ENCODE measurements around the gene HUNK. TPM values are rescaled to one million over a fixed set of nuclear protein-coding genes. Genes with fewer than 3 reads are reported as not detected.
A peak's percentile ranks its signal among the peaks of the same experiment; 100 is the strongest.

Gene HUNK
- total RNA-seq, 2 donors from 2014 or later = 0.20 to 2.0 TPM

DNA sequence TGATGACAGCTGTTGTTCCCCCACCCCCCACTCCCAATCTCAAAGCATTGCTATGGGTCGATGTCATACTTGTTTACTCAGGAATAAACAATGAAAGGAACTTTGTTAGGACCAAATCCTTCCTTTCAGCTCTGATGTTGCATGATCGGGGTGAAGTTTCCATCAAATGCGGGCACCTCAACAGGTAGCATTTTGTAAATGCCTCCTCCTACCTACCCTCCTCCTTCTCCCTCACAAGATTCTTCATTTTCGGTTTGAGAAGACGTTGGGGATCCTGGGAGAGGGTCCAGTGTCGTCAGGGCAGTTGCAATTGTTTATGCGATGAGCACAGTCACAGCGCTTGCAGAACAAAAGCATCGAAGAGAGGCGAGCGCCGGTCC lies 758 bp upstream of the HUNK start:
- TF ChIP-seq, protein P1, sequence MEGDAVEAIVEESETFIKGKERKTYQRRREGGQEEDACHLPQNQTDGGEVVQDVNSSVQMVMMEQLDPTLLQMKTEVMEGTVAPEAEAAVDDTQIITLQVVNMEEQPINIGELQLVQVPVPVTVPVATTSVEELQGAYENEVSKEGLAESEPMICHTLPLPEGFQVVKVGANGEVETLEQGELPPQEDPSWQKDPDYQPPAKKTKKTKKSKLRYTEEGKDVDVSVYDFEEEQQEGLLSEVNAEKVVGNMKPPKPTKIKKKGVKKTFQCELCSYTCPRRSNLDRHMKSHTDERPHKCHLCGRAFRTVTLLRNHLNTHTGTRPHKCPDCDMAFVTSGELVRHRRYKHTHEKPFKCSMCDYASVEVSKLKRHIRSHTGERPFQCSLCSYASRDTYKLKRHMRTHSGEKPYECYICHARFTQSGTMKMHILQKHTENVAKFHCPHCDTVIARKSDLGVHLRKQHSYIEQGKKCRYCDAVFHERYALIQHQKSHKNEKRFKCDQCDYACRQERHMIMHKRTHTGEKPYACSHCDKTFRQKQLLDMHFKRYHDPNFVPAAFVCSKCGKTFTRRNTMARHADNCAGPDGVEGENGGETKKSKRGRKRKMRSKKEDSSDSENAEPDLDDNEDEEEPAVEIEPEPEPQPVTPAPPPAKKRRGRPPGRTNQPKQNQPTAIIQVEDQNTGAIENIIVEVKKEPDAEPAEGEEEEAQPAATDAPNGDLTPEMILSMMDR (IDR thresholded peaks at IDR 0.05) = no peak
- Histone ChIP-seq H3K4me3 (peak overlapping the region in 1 of 2 donors; percentile 59), H3K9me3 (no peaks in the 10 kb centered on the region), H3K36me3 (no peaks in the 10 kb centered on the region), H3K27me3 (no peaks in the 10 kb centered on the region), H3K4me1 (peaks cover 0 to 28% of the 10 kb centered on the region in 2 donors), H3K27ac (no peak overlapping the region)
- no peak for DNase-seq (ENCODE audit: low spot score)

- DNase-seq (ENCODE audit: low spot score) = no peak
- TF ChIP-seq, protein P1 (IDR thresholded peaks at IDR 0.05) = no peak
- Histone ChIP-seq H3K4me1 (peaks cover 0 to 28% of the 10 kb centered on the region in 2 donors), H3K27me3 (no peaks in the 10 kb centered on the region), H3K36me3 (no peaks in the 10 kb centered on the region), H3K9me3 (no peaks in the 10 kb centered on the region), H3K4me3 (peak overlapping the region; percentile 45 to 59), H3K27ac (no peak overlapping the region)
Measured at GRCh38 chr21:31873275-31873695, 465 bp downstream of the HUNK start.

DNA sequence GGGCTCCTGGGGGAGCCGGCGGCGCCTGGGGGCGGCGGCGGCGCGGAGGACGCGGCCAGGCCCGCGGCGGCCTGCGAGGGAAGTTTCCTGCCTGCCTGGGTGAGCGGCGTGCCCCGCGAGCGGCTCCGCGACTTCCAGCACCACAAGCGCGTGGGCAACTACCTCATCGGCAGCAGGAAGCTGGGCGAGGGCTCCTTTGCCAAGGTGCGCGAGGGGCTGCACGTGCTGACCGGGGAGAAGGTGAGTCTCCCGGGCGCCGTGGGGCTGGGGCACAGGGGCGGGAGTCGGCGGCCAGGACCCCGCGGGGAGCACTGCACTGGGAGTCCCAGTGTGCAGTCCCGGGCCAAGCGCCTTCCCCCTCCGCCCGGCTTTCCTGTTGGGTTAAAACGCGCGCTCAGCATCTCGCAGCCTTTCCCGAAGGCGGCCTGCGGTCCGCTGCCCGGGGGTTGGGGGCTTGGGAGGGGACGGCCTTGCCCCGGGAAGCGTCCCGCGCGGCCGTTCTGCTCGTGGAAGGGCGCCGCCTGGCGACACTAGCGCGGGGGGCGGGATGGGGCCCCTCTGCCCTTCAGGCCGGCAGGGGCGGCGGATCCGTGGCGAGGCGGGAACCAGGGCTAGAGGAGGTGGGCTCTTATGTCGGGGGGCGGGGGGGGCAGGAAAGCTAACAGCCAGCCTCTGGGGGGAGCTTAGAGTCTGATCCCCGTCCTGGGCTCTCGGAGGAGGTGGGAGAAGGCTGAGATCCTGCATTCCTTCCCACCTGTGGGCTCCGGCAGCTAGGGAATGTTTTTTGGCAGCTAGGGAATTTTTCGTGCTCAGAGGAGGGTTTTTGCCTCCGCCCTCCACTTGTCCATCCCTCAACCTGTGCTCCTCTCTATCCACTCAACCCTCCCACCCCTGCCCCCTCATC lies 1.1 kb downstream of the HUNK start:
- H3K9me3 ChIP-seq = no peaks in the 10 kb centered on the region
- no peaks in the 10 kb centered on the region for H3K27me3 ChIP-seq
- DNase-seq (ENCODE audit: low spot score) = no peak
- H3K4me3 ChIP-seq = peak overlapping the region; percentile 45 to 59
- H3K36me3 ChIP-seq = no peaks in the 10 kb centered on the region
- H3K27ac ChIP-seq = no peak overlapping the region
- peaks cover 0 to 28% of the 10 kb centered on the region in 2 donors for H3K4me1 ChIP-seq
- TF ChIP-seq, protein P1 (IDR thresholded peaks at IDR 0.05) = peak; percentile 30 to 77

- Histone ChIP-seq H3K27me3 (no peaks in the 10 kb centered on the region), H3K4me3 (no peak overlapping the region)
- no peak for DNase-seq (ENCODE audit: low spot score)
Measured at GRCh38 chr21:31874812-31875212, 2.0 kb downstream of the HUNK start.

DNA sequence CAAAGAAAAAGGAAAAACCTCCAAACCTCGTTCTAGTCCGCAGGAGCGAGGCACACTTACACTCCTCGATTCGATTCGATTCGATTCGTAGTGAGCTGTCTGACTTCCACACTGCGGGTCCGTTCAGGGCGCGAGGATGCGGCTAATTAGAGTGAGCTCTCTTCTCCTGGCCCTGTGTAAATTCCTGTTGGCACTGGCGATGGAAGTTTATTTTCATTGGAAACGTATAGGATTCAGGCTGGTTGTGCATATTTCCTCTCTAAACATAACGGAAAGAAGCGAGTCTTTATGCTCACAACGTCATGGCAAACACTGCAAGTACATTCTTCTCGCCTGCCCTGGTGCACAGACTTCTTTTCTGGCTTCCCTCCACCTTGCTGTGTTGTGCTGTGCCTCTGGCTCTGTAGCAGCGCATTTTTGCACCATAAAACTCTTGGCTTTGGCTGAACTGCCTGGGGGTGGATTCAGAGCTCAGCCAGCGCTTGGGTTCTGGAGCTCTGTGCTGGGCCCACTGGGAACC lies 2.7 kb downstream of the HUNK start:
- DNase-seq (ENCODE audit: low spot score) = no peak
- TF ChIP-seq, protein P1 (IDR thresholded peaks at IDR 0.05) = no peak
- no peak overlapping the region for H3K4me3 ChIP-seq
- no peaks in the 10 kb centered on the region for H3K36me3 ChIP-seq
- no peak overlapping the region for H3K27ac ChIP-seq
- H3K27me3 ChIP-seq = no peaks in the 10 kb centered on the region
- peaks cover 0 to 41% of the 10 kb centered on the region in 2 donors for H3K4me1 ChIP-seq
- no peaks in the 10 kb centered on the region for H3K9me3 ChIP-seq

More at GRCh38 chr21:31874812-31875212, 2.0 kb downstream of the HUNK start:
- TF ChIP-seq, protein P1 (IDR thresholded peaks at IDR 0.05) = no peak
- no peak overlapping the region for H3K27ac ChIP-seq
- H3K4me1 ChIP-seq = peaks cover 0 to 35% of the 10 kb centered on the region in 2 donors
- H3K9me3 ChIP-seq = no peaks in the 10 kb centered on the region
- H3K36me3 ChIP-seq = no peaks in the 10 kb centered on the region

All from right atrium auricular region (tissue), 2 donors.